Activated CD8-positive, alpha-beta memory T cell treated with anti-CD3 and anti-CD28 coated beads for 36 hours (primary cell): ENCODE measurements around the gene DDIT4L. TPM values are rescaled to one million over a fixed set of nuclear protein-coding genes. Genes with fewer than 3 reads are reported as not detected.
"Not testable (repeated sequence)": the region's sequence is repeated elsewhere in the genome, so short reads cannot be mapped to it uniquely, and the experiment has no call there.

Experiments used
- CTCF ChIA-PET: fragments of 350-600 bp; sonication (Branson Sonifier 250); formaldehyde crosslinking; loops from one replicate; lab custom pipeline; 2021; ENCODE audit warnings: antibody characterized with exemption; lab: Charles Lee
- POLR2A ChIA-PET: fragments of 350-600 bp; sonication (Branson Sonifier 250); formaldehyde crosslinking; loops from one replicate; lab custom pipeline; 2021; ENCODE audit warnings: antibody characterized with exemption; lab: Charles Lee
- total RNA-seq, 2 experiments: library from RNA; stranded (reverse); gene quantifications; one replicate each; pipeline ENCODE4 v1.2.3, GENCODE V29; 2021

The DDIT4L gene
- total RNA-seq, 2 experiments from 2014 or later, result 0.06 TPM; not detected in 1

DNA sequence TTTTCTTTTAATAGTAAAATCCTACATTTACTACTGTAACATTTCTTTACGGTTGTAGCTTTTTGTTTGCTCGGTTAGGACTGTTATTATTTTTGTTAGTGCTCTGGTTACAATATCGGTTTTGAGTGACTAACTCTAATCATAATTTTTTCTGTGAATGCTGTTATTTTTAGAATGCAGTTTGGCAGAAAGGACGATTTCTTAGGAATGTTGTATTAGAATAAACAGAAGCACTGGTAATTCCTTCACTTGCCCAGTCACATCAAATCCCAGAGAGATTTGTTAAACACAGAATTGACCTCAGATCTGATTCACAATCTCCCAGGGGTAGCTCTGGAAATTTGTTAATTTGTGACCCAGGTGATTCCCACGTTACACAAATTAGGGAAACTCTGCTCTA lies 21.7 kb downstream of the DDIT4L start:
- ChIA-PET POLR2A (no interaction called here), CTCF (no interaction called here)

DNA sequence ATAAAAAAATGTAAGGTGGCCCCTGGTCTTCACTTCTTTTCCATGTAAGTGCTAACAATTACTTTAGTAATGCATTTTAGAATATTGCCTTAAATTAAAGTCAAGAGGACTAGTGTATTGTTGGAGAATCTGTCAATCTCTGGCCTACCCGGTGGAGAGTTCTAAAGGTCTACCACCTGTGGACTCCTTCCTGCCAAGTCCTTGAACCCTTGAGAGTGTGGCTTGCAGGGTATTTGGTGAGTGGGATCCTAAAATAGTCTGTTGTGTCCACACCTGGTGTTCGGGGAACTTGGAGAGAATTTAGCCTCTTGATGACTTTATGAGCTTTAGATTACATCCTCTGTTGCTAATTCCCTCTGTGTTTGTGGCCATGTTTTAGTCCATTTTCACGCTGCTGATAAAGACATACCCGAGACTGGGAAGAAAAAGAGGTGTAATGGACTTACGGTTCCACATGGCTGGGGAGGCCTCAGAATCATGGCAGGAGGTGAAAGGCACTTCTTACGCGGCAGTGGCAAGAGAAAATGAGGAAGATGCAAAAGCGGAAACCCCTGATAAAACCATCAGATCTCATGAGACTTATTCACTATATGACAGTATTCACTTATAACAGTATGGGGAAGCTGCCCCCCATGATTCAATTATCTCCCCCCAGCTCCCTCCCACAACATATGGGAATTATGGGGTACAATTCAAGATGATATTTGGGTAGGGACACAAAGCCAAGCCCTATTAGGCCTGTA lies 23.8 kb downstream of the DDIT4L start:
- POLR2A ChIA-PET, result no interaction called here
- CTCF ChIA-PET, result no interaction called here

DNA sequence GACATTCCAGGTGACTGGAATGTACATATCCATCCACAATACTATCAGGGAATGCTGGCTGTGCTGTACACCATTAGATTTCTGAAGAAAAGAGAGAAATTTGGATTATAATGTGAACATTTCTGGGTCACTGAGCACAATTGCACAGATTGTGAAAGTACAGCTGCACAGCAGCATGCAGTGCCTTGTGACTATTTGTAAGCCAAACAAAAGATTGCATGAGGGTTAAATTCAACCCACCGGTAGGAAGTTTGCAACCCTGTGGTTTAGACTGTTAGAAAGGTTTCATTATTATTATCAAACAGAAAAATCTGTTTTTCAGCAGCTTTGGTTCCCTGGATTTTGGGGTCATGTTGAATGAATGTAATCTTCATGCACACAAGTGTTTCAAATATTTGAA lies 24.5 kb downstream of the DDIT4L start:
- ChIA-PET POLR2A (no interaction called here), CTCF (no interaction called here)

DNA sequence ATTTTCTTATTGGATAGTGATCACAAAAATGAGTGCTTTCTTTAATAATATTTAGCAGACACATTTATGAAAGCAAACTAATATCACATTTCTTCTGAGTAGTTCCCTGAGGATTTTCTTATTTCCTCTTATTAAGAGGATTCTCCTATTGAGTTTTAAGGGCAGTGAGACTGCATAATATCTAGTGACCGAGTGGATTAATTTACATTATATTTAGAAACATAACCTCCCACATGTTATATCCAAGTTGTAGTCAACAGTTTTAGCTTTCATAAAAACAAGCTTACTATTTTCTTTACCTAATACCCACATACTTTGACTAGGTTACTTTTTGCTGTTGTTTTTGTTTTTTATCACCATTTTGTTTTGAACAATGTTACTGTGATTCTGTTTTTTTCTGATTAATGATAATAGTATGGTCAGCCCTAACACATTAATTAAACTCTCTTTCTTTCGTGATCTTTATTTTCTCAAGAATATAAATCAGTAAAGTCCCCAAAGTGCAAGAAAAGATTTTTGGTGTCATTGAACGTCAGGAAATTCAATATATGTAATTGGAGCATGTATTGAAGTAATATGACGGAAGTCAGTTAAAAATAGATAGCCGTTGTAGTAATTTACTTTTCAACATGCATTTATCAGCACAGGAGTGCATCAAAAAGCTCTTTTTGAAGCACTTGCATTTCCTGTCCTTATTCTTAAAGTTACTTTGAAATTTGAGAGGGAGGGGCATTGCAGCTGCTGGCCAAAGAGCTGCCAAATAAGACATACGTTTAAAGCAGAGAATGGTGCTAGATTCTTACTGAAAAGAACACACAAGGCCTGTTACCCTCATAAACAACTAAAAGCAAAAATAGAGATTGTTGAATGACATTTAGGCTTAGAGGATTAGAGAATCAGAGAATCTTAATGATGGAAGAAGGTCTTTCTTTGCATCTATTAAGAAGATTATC lies 25.2 kb downstream of the DDIT4L start:
- POLR2A ChIA-PET, result no interaction called here
- CTCF ChIA-PET, result no interaction called here

DNA sequence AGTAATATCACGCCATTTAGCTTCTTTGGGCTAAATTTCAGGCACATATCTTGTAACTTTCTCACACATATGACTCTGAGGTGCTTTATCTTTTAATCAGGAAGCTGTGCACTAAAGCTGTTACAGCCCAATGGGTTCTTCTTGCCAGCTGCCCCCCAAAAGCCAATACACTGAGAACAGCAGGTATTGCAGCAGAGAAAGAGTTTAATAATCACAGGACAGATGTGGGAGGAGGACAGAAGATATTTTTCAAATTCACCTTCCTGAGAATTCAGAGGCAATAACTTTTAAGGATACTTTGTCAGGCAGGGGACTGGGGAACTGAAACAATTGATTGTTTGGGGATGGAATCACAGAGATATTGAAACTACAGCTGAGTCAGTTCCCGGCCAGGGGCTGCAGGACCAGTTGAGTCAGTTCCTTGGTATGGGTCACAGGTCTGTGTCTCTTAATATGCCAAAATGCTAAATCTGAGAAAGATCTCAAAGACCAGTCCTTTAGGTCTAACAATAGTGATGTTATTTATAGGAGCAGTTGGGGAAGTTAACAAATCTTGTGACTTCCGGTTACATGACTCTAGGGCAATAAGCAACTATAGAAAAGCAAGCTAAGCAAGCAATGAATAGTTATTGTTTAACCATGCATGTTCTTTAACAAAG lies 28.1 kb downstream of the DDIT4L start:
- CTCF ChIA-PET, result no interaction called here
- POLR2A ChIA-PET, result no interaction called here

DNA sequence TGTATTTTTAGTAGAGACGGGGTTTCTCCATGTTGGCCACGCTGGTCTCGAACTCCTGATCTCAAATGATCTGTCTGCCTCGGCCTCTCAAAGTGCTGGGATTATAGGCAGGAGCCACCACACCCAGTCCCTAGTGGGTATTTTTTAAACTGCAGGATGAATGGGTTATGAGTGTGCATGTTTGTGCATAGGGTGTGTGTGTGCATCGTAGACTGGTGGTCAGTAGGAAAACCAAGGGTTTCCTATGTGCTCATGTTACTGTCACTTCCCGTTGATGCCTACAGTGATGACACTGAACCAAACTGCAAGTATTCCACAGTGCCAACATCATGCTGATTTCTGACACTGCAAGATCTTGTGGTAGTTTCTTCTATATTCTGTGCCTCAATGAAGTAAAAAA lies 41.1 kb downstream of the DDIT4L start:
- POLR2A ChIA-PET, result no interaction called here
- CTCF ChIA-PET, result no interaction called here

DNA sequence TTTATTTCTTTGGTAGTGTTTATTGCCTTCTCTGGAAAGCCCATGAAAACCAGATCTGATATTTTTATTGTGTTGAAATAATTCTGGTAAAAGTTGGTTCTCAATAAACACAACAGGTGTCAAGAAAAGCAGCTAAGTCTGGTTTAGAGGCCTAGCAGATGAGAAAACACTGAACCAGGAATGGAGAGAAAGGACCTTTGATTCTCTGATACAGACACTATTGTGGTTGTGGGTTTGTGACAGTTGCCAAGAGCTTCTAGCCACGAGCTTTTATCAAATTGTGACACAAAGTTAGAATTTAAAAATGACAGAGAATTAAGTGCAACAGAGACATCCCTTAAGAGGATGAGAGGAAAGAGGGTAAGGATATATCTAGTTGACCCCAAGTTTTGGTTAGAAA lies 42.6 kb downstream of the DDIT4L start:
- ChIA-PET POLR2A (no interaction called here), CTCF (no interaction called here)

DNA sequence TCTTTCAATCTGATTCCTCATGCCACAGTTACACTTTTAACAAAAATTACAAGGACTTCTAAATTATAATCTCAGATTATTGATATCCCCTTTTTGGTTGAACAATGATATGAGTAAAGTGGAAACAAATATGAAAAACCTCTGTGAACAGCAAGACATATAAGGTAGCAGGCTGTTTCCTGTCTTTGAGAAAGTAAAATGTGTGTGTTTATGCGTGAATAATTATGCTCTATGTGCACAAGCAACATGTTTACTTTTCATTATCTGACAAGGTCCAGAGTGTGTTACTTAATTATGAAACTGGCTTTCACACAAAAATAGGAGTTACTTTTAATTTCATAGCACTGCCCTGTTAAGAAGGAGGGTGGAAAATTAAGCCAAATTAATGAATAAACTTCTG lies 43.1 kb downstream of the DDIT4L start:
- CTCF ChIA-PET, result no interaction called here
- POLR2A ChIA-PET, result no interaction called here

DNA sequence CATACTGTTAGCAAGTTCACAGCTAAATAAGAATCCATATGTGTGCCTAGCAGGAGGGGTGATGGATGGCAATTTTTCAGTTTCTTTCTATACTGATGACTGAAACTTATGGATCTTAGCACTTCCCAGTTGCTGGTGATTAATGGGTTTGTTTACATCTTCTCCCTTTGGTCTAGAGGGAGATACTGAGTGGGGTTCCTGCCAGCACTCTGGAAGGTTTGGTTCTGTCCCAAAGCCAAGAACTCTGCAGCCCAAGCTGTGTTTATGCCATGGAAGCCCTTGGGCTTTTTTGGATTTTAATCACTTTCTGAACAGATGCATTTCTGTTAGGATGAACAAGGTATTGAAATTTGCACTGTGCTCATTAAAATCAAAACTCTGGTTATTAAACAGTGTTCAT lies 43.5 kb downstream of the DDIT4L start:
- ChIA-PET POLR2A (no interaction called here), CTCF (no interaction called here)

DNA sequence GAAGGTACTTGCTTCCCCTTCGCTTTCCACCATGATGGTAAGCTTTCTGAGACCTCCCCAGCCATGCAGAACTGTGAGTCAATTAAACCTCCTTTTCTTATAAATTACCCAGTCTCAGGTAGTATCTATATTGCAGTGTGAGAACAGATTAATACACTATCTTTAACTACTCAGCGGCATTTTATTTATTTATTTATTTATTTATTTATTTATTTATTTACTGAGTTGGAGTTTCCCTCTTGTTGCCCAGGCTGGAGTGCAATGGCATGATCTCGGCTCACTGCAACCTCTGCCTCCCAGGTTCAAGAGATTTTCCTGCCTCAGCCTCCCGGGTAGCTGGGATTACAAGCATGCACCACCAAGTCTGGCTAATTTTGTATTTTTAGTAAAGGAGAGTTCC lies 52.9 kb downstream of the DDIT4L start:
- POLR2A ChIA-PET, CTCF ChIA-PET: not testable (repeated sequence)

Other genes starting within 250 kb of the DDIT4L start
- 10 to 100 TPM; 37.3 to 39.5 TPM for gene DNAJB14, start 243.8 kb downstream of the DDIT4L start, total RNA-seq
- gene H2AZ1, start 240.2 kb downstream of the DDIT4L start, total RNA-seq, result 100 to 1,000 TPM; 640 to 651 TPM